HG02678 (cell line): Measurements from ENCODE around the gene IL7R.
"Not testable (repeated sequence)": the region's sequence is repeated elsewhere in the genome, so short reads cannot be mapped to it uniquely, and the experiment has no call there.

ENCODE experiments used
- ATAC-seq: cut with Tn5 transposase; IDR thresholded peaks from one replicate; pipeline ENCODE4 v1.9.1; 2021; ENCODE audit warnings: mild to moderate bottlenecking, moderate library complexity; ENCODE audit not compliant: unreplicated experiment

The IL7R gene

DNA sequence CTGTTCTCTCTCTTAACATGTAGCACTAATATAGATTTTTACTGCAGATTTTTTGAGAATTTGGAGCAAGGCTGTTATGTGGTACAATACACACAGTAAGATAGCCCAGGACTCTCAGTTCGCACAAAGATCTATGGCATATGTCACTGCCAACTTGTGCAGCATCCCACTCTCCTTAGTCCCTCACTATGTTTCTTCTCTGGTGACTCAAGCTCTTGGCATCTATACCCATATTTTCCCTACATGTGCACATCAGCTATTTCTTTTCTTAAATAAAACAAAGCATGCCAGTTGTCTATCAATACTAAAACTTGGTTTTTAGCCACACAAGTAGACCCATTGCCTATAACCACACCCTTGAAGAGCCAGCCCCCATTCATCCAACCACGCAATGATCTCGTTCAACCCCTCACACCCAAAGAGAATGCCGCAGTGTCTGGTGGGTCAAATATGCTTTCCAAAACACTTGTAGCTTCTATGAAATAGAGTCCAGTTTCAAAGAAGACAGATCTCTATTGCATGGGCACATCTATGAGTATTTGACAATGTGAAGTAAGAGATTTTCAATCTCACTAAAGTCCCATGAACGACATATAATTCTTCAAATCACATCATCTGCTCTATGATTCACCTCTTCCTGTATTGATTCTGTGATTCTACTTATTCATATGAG lies 18.2 kb upstream of the IL7R start:
- ATAC-seq = no peak

DNA sequence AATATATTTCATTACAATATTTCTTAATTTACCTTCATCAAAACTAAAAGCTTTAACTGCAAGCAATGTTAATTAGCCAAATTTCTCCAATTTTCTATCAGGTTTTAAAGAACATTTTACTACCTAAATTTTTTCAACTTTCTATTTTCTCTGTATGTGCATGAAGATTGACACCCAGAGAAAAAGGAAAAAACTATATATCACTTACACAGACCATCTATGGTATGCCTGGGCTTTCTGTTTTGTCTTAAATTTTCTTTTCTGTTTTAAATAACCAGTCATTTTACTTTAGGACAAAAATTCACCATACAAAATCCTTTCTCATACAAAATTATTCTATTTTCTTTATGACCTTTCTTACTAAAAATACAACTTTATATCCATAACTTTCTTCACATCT lies 13.8 kb upstream of the IL7R start:
- no peak for ATAC-seq

DNA sequence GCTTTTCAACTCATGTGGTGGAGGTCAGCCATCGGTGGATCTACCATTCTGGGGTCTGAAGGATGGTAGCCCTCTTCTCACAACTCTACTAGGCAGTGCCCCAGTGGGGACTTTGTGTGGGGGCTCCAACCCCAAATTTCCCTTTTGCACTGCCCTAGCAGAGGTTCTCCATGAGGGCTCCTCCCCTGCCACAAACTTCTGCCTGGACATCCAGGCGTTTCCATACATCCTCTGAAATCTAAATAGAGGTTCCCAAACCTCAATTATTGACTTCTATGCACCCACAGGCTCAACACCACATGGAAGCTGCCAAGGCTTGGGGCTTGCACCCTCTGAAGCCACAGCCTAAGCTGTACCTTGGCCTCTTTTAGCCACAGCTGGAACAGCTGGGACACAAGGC lies 11.2 kb upstream of the IL7R start:
- not testable (repeated sequence) for ATAC-seq

DNA sequence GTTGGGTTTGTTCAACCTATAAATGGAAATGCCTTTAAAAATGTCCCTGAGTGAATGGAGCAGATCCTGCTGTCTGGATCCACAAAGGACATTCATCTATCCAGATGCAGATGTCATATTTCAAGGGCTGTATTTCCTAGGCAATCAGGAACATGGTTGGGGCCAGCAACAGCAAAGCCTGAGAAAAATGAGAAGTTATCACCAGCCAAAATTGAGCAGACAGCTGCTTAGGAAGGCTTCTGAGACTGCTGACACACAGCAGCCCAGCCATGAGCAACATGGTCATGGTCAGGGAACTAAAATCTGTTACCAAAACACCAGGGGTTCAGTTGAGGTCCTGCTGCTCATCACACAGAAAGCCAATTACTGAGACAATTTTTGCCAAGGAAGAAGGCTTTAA lies 9.2 kb upstream of the IL7R start:
- ATAC-seq = no peak

DNA sequence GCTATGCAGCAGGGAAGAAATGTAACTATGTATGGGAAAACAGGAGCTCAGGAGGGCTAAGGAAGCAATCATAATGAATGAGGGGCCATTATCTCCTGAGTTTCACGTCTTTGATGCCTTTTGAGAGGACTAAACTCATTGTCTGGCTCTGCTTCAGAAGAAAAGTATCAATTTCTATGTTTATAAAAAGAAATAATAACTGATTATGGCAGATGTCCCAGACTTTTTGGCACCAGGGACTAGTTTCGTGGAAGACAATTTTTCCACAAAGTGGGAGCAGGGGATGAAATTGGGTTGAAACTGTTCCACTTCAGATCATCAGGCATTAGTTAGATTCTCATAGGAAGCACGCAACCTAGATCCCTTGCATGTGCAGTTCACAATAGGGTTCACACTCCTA lies 8.7 kb upstream of the IL7R start:
- ATAC-seq = no peak

DNA sequence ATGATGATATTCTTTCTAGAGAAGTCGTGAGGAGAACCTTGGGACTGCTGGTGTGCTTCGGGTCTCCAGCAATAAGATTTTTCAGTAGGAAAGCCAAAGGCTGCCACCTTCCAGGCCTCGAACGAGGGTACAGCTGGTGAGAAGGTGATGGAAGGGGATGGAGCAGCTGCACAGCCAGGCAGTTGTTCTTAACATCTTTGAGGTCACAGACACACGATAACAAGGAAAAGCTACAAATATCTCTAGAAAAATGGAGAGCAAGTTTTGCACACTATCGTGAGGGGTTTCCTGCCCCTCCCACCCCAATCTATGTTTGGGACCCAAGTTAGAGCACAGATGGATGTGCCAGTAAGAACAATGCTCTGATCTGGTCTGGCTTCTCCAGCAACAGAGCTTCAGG lies 6.8 kb upstream of the IL7R start:
- ATAC-seq = no peak

DNA sequence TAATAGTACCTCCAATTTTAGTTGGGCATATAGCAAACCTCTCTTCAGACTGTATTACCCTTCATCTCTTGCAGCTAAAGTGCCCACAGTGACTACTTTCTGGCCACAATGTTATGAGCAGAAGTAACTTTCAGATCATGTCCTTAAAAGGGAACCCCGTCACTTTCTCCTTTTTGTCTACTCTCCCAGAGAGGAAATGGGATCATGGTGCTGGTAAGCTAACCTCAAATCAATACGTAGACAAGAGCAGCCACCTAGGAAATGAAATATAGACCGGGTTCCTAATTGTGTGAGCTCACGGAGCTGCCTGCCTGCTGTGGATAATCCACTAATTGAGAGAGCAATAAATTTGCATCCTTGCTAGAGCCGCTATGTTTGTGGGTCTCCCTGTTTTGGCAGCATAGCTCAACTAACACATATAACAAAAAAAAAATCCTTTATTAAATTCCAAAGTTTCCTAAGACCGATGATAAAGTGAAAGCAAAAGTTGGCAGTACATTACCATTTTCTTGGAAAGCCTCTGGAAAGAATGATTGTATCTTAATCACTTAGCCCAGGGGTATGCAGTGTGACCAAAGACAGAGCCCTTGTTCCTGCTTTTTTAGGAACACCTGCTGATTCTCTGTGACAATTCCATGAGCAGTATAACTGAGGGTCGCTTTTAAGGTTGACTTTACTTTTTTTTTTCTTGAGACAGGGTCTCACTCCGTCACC lies 5.6 kb upstream of the IL7R start:
- no peak for ATAC-seq

DNA sequence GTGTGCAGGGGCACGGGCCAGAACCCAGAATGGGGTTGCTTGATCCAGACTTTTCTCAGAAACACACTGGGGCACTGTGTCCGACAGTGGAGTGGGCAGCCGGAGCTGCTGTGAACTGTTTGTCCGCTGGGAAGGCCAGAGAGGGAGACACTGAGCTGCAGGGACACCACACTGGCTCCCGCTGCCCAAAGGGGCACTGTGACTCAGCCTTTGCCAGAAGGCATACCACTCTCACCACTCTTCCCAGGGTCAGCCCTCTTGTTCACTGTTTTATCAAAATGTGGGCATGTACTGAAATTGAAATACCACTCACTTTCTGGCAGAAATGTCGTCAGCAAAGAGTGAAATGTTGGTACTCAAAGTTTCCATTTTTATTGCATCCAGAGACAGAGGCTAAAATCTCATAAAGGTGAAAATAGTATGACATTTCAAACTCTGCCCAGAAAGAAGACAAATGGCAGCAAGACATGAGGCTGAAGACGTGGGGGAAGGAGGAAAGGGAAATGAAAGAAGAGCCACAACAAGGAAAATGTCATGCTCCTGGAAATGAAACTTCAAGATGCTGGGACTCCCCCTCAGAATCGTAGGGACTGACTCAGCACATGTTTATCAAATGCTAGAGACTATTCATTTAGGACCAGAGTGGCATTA lies 4.5 kb upstream of the IL7R start:
- ATAC-seq = no peak

DNA sequence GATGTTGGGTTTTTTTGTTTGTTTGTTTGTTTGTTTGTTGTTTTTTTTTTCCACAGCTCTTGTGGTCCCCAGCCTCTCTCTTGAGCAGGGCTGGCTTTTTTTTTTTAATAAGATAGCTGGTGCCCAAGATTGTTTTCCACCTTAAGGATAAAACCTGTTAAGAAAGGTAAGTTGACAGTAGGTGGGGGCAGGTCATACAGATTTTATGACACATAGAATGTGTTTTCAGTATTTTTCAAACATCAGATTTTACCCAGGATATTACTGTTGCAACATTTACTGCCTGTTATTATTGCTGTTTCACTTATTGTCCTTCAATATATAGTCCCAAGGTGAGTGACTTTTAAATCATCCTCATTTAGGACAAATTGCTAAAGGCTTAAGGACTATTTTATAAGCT lies 3.9 kb upstream of the IL7R start:
- no peak for ATAC-seq

DNA sequence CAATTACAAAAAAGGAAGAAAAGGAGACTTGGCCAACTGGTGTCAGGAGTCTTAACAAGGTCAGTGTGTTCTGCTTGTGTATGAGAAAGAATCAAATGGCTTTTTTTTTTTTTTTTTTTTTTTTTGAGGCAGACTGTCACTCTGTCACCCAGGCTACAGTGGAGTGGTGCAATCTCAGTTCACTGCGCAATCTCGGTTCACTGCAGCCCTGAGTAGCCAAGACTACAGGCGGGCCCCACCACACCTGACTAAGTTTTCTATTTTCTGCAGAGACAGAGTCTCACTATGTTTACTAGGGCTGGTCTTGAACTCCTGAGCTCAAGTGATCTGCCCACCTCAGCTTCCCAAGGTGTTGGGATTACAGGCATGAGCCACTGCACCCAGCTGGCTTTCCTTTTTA lies 3.1 kb upstream of the IL7R start:
- ATAC-seq = no peak

DNA sequence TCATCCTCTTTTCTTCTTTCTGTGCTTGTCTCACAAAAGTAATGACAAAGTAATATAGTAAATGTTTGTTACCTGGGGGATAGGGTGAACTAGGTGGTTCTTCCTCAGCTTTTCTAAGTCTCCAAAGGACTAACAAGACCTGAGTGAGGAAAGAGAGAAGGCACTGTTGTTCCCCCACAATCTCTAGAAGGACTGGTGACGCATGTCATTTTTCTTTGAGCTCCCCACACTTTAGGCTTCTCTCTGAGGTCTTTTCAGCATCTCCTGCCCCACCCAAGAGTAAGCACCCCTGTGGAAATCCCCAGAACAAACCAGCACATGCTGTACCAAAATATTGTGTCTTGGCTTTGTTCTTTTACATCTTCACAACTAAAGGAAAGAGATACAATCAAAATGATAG lies 2.4 kb upstream of the IL7R start:
- ATAC-seq = no peak

DNA sequence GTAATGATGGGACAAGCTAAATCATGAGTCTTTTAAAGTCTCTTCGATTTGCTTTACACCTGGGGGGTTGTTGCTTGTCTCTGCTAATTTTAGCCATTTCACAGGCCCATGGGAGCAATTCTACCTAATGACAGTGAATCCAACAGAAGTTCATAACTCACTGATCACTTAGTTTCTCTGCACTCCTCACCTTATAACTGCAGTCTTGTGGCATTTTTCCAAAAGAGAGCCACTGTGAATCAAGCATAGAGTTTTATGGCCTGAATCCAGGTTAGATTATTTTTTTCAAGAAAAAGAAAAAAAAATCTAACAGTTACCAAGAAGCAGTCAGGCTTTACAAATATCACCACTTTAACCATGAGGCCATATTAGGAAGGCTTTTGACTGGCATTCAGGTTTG lies 1.5 kb upstream of the IL7R start:
- ATAC-seq = no peak

DNA sequence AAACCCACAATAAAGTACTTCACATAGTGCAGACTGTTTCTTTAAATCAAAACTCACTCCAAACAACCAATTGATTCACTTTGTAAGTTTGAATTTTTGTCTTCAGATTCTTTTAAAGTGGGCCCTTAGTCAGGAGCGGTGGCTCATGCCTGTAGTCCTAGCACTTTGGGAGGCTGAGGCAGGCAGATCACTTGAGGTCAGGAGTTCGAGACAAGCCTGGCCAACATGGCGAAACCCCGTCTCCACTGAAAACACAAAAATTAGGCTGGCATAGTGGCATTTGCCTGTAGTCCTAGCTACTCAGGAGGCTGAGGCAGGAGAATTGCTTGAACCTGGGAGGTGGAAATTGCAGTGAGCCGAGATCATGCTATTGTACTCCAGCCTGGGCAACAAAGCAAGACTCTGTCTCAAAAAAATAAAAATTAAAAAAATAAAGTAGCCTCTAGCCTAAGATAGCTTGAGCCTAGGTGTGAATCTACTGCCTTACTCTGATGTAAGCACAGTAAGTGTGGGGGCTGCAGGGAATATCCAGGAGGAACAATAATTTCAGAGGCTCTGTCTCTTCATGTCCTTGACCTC lies 416 bp upstream of the IL7R start:
- ATAC-seq = not testable (repeated sequence)

DNA sequence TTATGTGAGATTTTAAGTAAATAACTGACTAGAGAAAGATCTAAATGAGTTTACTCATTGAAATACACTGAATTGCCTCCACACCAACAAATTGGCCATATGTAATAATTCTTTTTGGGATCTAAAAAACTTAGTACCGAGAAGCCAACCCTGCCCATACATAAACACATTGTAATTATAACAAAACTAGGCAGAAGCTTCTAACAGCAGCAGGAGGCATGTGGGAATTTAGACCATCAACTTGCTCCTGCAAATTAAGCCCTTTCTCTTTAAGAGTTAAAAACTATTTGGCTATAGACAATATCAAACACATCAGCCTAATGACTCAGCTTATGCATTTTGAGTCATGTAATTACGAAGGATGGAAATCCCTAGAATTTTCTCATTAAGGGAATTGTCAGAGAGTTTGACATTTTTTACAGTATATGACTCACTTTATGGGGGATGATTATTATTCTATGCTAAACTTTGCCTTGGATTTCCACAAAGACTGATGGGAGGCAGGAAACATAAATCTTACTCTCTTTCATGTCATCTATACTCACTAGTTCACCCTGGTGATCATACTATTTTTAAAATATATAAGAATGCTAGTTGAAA lies 1.0 kb downstream of the IL7R start:
- ATAC-seq = no peak

DNA sequence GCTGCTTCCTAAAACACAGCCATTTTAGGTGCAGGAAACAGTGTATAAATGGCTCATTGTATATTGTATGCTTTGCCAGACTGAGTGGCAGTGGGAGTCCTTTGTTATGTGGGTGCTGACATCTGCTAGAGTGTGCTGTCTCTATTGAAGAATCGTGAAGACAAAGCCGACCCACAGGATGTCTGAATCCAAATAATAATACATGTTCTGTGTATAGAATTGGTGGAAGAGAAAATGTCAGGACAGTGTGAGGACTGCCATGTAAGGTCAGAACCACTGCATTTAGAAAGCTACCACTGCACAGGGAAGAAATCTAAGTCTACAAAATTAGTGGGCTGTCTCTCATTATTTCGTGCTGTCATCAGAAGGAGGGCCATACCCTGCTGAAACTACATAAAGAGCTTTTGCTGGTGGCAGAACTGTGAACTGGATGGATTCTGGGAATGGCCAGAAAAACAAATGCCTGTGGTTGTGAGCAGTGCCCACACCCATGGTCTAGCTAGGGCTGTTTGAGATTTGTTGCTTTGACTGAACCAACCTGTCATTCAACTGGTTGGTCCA lies 2.5 kb downstream of the IL7R start:
- no peak for ATAC-seq

DNA sequence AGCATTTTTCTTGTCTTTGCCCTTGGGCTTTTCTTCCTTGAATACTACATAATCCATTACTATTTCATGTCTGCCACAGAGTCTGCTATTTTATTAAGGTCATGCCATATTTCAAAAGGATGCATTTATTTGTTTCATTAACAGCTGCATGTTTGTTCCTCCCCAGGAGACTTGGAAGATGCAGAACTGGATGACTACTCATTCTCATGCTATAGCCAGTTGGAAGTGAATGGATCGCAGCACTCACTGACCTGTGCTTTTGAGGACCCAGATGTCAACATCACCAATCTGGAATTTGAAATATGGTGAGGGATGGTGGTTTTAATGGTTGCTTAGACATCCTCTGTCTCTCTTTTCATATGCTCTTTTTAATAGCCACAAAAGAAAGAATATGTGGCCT lies 4.0 kb downstream of the IL7R start:
- ATAC-seq = no peak

DNA sequence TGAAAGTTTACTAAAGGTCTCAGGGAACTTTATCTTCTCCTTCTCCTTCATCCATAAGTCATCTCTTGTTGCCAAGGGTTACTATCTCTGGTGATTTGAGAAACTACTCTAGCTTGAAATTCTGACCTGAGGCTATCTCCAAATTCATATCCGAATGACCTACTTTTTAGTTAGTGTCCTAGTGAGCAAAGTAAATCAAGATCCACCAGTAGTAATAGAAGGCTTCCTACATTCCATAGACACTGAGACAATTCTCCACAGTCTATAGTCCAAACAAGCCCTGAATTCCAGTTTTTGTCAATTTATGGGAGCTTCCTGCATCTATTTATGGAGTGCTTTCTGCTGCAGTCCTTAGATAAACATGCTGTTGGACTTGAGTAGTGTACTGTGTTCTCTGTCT lies 5.0 kb downstream of the IL7R start:
- ATAC-seq = no peak

DNA sequence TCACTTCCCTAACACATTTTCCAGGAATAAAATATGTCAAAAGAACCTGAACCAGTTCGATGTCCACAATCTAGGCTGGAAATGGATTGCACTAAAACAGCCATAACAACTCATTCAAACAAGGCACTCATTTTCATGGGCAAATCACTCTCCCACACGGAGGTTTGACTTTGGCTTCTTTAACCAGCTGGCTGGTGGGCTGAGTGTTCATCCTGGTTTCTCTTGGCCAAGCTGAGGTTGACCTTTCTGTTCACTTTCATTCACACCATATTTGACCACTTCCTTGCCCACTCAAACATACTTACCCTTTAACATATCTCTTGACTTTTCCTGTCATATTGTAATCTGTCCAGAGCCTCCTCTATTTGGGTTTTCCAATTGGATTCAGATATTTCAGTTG lies 5.4 kb downstream of the IL7R start:
- no peak for ATAC-seq

DNA sequence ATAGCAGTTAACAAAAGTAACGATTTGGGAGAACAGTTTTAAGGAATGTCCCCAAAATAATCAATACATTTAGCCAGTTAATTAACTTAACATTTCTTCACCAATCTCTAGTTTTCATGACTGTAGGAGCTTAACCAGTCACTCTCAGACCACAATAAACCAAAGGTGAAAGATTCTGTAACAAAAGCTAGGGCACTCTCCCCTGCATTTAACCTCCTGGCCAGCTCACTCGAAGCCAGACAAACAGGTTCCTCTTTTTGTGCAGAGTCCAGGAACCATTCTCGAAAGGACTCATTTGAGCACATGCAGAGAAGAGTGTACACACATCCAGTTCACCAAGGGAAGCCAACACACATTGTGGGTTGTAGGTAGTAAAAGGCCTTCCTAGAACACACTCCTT lies 6.5 kb downstream of the IL7R start:
- ATAC-seq = no peak

DNA sequence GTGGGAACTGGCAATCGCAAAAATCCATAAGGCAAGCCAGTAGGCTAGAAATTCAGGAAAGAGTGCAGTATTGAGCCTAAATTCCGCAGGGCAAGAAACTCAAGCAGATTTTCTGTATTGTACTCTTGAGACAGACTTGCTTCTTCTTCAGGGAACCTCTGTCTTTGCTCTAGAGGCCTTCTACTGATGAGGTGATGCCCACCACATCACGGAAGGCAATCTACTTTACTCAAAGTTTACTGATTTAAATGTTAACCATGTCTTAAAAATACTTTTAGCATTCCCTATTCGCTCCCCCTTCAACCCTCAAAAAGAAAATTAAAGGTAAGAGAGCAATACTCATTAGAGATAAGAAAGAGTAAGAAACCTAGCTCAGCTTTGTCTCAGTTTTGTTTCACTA lies 11.3 kb downstream of the IL7R start:
- ATAC-seq = no peak

DNA sequence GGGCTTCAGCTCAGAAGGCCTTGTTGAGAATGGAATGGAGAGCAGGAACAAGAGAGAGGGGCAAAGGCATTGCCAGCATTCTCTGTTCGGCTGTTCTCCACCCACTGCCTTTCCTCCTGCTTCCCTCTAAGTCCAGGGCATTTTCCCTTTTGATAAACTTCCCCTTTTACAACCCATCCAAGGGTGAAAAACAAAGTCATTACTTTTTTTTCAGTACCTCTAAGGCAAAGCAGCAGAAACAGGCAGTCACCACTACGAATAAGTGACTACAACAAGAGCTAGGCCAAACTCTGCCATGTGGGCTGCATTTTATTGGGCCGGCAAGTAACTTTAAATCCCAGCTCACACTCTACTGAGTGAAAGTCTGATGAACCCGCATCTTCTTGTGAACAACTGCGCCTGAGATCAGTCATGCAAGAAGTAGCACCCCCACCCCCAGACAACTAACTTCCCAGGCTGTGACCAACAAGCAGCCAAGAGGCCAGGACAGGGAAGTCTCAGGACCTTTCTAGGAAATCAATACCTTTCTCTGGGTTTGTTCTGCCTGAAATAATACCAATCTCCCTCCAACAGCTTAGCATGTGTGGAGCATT lies 13.1 kb downstream of the IL7R start:
- no peak for ATAC-seq
